IPS-15b (cell line): ENCODE measurements around the gene PAX3.
"Not testable (repeated sequence)": the region's sequence is repeated elsewhere in the genome, so short reads cannot be mapped to it uniquely, and the experiment has no call there.

ENCODE experiments used
- H3K27me3 ChIP-seq: one replicate; pipeline ENCODE4 v1.6.1; 2013; ENCODE audit warnings: low read length; ENCODE audit not compliant: control insufficient read depth, insufficient read depth
- H3K36me3 ChIP-seq: one replicate; pipeline ENCODE4 v1.6.1; 2013; ENCODE audit warnings: low read length; ENCODE audit not compliant: control insufficient read depth, insufficient read depth
- H3K4me1 ChIP-seq: one replicate; pipeline ENCODE4 v1.6.1; 2013; ENCODE audit warnings: mild to moderate bottlenecking, low read length; ENCODE audit not compliant: control insufficient read depth, insufficient read depth
- H3K4me3 ChIP-seq: one replicate; pipeline ENCODE4 v1.5.1; 2013; ENCODE audit warnings: low read depth, low read length
- H3K9ac ChIP-seq: one replicate; pipeline ENCODE4 v1.6.1; 2013; ENCODE audit warnings: low read depth, mild to moderate bottlenecking, low read length
- H3K9me3 ChIP-seq: one replicate; pipeline ENCODE4 v1.6.1; 2013; ENCODE audit warnings: mild to moderate bottlenecking, low read length; ENCODE audit not compliant: control insufficient read depth, insufficient read depth

Gene PAX3

GRCh38 chr2:222178450-222178849 is 120.3 kb downstream of the PAX3 start:
- H3K27me3 ChIP-seq = peaks cover 23% of the 10 kb centered on the region
- no peaks in the 10 kb centered on the region for H3K36me3 ChIP-seq
- no peak overlapping the region for H3K9ac ChIP-seq
- no peak overlapping the region for H3K4me3 ChIP-seq
- no peaks in the 10 kb centered on the region for H3K9me3 ChIP-seq
- peaks cover 9% of the 10 kb centered on the region for H3K4me1 ChIP-seq

- peaks cover 28% of the 10 kb centered on the region for H3K27me3 ChIP-seq
- no peak overlapping the region for H3K9ac ChIP-seq
Observed at GRCh38 chr2:222176890-222177289, 121.9 kb downstream of the PAX3 start.

GRCh38 chr2:222174450-222174849 is 124.3 kb downstream of the PAX3 start:
- no peak overlapping the region for H3K9ac ChIP-seq
- H3K9me3 ChIP-seq = no peaks in the 10 kb centered on the region
- peaks cover 9% of the 10 kb centered on the region for H3K4me1 ChIP-seq
- peaks cover 26% of the 10 kb centered on the region for H3K27me3 ChIP-seq
- H3K36me3 ChIP-seq = no peaks in the 10 kb centered on the region
- no peak overlapping the region for H3K4me3 ChIP-seq

More at GRCh38 chr2:222176890-222177289, 121.9 kb downstream of the PAX3 start:
- Histone ChIP-seq H3K9me3 (no peaks in the 10 kb centered on the region), H3K4me1 (peaks cover 9% of the 10 kb centered on the region), H3K4me3 (no peak overlapping the region), H3K36me3 (no peaks in the 10 kb centered on the region)

GRCh38 chr2:222169346-222169745 is 129.5 kb downstream of the PAX3 start:
- Histone ChIP-seq H3K9me3 (no peaks in the 10 kb centered on the region), H3K36me3 (no peaks in the 10 kb centered on the region), H3K4me1 (peaks cover 5% of the 10 kb centered on the region), H3K9ac (no peak overlapping the region), H3K27me3 (peaks cover 7% of the 10 kb centered on the region), H3K4me3 (no peak overlapping the region)

GRCh38 chr2:222167762-222168161 is 131.0 kb downstream of the PAX3 start:
- no peaks in the 10 kb centered on the region for H3K36me3 ChIP-seq
- H3K4me1 ChIP-seq = no peaks in the 10 kb centered on the region
- no peak overlapping the region for H3K9ac ChIP-seq
- peaks cover 4% of the 10 kb centered on the region for H3K27me3 ChIP-seq
- no peaks in the 10 kb centered on the region for H3K9me3 ChIP-seq
- H3K4me3 ChIP-seq = no peak overlapping the region

DNA sequence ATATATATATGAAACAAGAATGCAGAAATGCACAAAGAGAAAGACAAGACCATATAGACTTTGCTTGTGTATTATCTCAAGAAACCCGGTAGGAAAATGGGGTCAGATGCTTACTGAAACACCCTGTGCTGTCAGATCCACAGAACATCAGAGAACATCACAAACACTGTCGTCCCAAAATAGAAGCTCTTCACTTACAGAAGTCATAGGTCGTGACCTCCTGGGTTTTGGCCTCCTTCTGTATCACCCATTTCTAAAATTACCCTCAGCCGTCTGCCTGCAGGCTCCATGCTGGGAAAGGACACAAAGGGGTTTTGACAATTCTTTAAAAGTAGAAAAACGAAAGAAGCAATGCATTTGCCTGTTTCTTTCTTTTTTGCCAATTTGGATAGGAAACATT is 137.9 kb downstream of the PAX3 start:
- no peaks in the 10 kb centered on the region for H3K27me3 ChIP-seq
- H3K9me3 ChIP-seq = no peaks in the 10 kb centered on the region
- no peaks in the 10 kb centered on the region for H3K4me1 ChIP-seq
- H3K4me3 ChIP-seq = no peak overlapping the region
- H3K36me3 ChIP-seq = no peaks in the 10 kb centered on the region
- H3K9ac ChIP-seq = no peak overlapping the region

- H3K4me3 ChIP-seq = no peak overlapping the region
- no peaks in the 10 kb centered on the region for H3K9me3 ChIP-seq
- no peaks in the 10 kb centered on the region for H3K36me3 ChIP-seq
- no peaks in the 10 kb centered on the region for H3K4me1 ChIP-seq
- H3K9ac ChIP-seq = no peak overlapping the region
- no peaks in the 10 kb centered on the region for H3K27me3 ChIP-seq
Observed at GRCh38 chr2:222160125-222160524, 138.7 kb downstream of the PAX3 start.

GRCh38 chr2:222159221-222159620 is 139.6 kb downstream of the PAX3 start:
- Histone ChIP-seq H3K9me3 (no peaks in the 10 kb centered on the region), H3K27me3 (no peaks in the 10 kb centered on the region), H3K9ac (no peak overlapping the region), H3K36me3 (no peaks in the 10 kb centered on the region), H3K4me1 (no peaks in the 10 kb centered on the region), H3K4me3 (no peak overlapping the region)

GRCh38 chr2:222155003-222155664 is 143.7 kb downstream of the PAX3 start:
- H3K4me3 ChIP-seq, H3K9me3 ChIP-seq, H3K9ac ChIP-seq, H3K4me1 ChIP-seq, H3K36me3 ChIP-seq, H3K27me3 ChIP-seq: not testable (repeated sequence)
